Stimulated activated CD4-positive, alpha-beta T cell treated with anti-CD3 and anti-CD28 coated beads, Interleukin-4, amount 100 ng/mL, for 1 hour (primary cell): ENCODE data around the gene RIT2.
"Not testable (repeated sequence)": the region's sequence is repeated elsewhere in the genome, so short reads cannot be mapped to it uniquely, and the experiment has no call there.

Experiments
- DNase-seq: peaks from one replicate; pipeline ENCODE4 v3.0.0-alpha.2; 2020

Gene RIT2

GRCh38 chr18:42745931-42746330 is 369.6 kb downstream of the RIT2 start:
- no peak for DNase-seq

GRCh38 chr18:42745171-42745570 is 370.3 kb downstream of the RIT2 start:
- DNase-seq, result no peak

GRCh38 chr18:42743373-42744138 is 371.9 kb downstream of the RIT2 start:
- DNase-seq, result no peak

- DNase-seq, result no peak
Measured at GRCh38 chr18:42742969-42743368, 372.5 kb downstream of the RIT2 start.

GRCh38 chr18:42742474-42742873 is 373.0 kb downstream of the RIT2 start:
- DNase-seq, result no peak

- DNase-seq, result not testable (repeated sequence)
Measured at GRCh38 chr18:42741805-42742347, 373.6 kb downstream of the RIT2 start.

- not testable (repeated sequence) for DNase-seq
Measured at GRCh38 chr18:42741299-42741698, 374.2 kb downstream of the RIT2 start.

- DNase-seq, result no peak
Measured at GRCh38 chr18:42736074-42736473, 379.4 kb downstream of the RIT2 start.

- DNase-seq, result no peak
Measured at GRCh38 chr18:42734520-42734919, 381.0 kb downstream of the RIT2 start.

GRCh38 chr18:42730272-42730671 is 385.2 kb downstream of the RIT2 start:
- DNase-seq, result no peak

- DNase-seq, result no peak
Measured at GRCh38 chr18:42719221-42719620, 396.3 kb downstream of the RIT2 start.

GRCh38 chr18:42712065-42712464 is 403.4 kb downstream of the RIT2 start:
- DNase-seq, result no peak

- DNase-seq, result no peak
Measured at GRCh38 chr18:42707080-42707479, 408.4 kb downstream of the RIT2 start.

GRCh38 chr18:42706618-42707017 is 408.9 kb downstream of the RIT2 start:
- no peak for DNase-seq

- DNase-seq, result no peak
Measured at GRCh38 chr18:42706029-42706608, 409.4 kb downstream of the RIT2 start.
